ENCODE measurements around the gene TKTL2. TPM values are rescaled to one million over a fixed set of nuclear protein-coding genes. Genes with fewer than 3 reads are reported as not detected.
"Not testable (repeated sequence)": the region's sequence is repeated elsewhere in the genome, so short reads cannot be mapped to it uniquely, and the experiment has no call there.

TKTL2 gene
- polyA plus RNA-seq, 4 donors = 0.08 TPM; not detected in 3

GRCh38 chr4:163448540-163449203 is 24.9 kb downstream of the TKTL2 start:
- no peak for DNase-seq (ENCODE audit: low read depth in 4 of 4, low spot score in 2 of 4)

- no peak for DNase-seq (ENCODE audit: low read depth in 4 of 4, low spot score in 2 of 4)
These were observed 26.1 kb downstream of the TKTL2 start for GRCh38 chr4:163447481-163447880.

- DNase-seq (ENCODE audit: low read depth in 4 of 4, low spot score in 2 of 4) = not testable (repeated sequence)
These were observed 26.5 kb downstream of the TKTL2 start for GRCh38 chr4:163447023-163447422.

- DNase-seq (ENCODE audit: low read depth in 4 of 4, low spot score in 2 of 4) = no peak
These were observed 33.5 kb downstream of the TKTL2 start for GRCh38 chr4:163440040-163440439.

Other genes with a start within 250 kb of the TKTL2 start
- gene NPY1R, start 141.2 kb downstream of the TKTL2 start, polyA plus RNA-seq (ENCODE audit: insufficient read length in 4 of 4) = 10 to 100 TPM; 19.6 to 24.0 (median 21.2) TPM
- 1 to 10 TPM; 4.2 to 6.1 (median 4.9) TPM for gene NPY5R, start 129.9 kb downstream of the TKTL2 start, polyA plus RNA-seq (ENCODE audit: insufficient read length in 4 of 4)
- gene TMA16, start 20.9 kb upstream of the TKTL2 start, polyA plus RNA-seq (ENCODE audit: insufficient read length in 4 of 4) = 10 to 100 TPM; 35.7 to 38.7 (median 37.5) TPM

All from left renal cortex interstitium (tissue), 4 donors.